Muscle layer of duodenum (tissue), 2 donors: ENCODE results near the gene SMARCA4.
"Not testable (repeated sequence)": the region's sequence is repeated elsewhere in the genome, so short reads cannot be mapped to it uniquely, and the experiment has no call there.

ENCODE experiments used
- H3K27ac ChIP-seq: one replicate; pipeline ENCODE4 v1.7.0; 2013; ENCODE audit warnings: mild to moderate bottlenecking, low read length
- H3K27me3 ChIP-seq: one replicate; pipeline ENCODE4 v1.7.0; 2013; ENCODE audit warnings: low read depth, mild to moderate bottlenecking, control low read depth, low read length
- H3K36me3 ChIP-seq, 2 donors: one replicate each; pipeline ENCODE4 v1.7.0; 2013; ENCODE audit warnings: low read length in 2 of 2, control low read depth in 1 of 2, mild to moderate bottlenecking in 1 of 2; ENCODE audit not compliant: insufficient read depth in 2 of 2, control insufficient read depth in 1 of 2
- H3K4me1 ChIP-seq, 2 donors: one replicate each; pipeline ENCODE4 v1.7.0; 2013; ENCODE audit warnings: low read length in 2 of 2, mild to moderate bottlenecking in 2 of 2, control low read depth in 1 of 2, moderate library complexity in 1 of 2; ENCODE audit not compliant: insufficient read depth in 2 of 2, control insufficient read depth in 1 of 2
- H3K4me3 ChIP-seq, 2 donors: one replicate each; pipeline ENCODE4 v1.7.0; 2013; ENCODE audit warnings: low read length in 2 of 2, low read depth in 1 of 2, mild to moderate bottlenecking in 1 of 2
- H3K9me3 ChIP-seq, 2 donors: one replicate each; pipeline ENCODE4 v1.7.0; 2013; ENCODE audit warnings: low read length in 2 of 2, control low read depth in 1 of 2, mild to moderate bottlenecking in 1 of 2; ENCODE audit not compliant: control insufficient read depth in 1 of 2
- donor health status: healthy.

SMARCA4 gene

GRCh38 chr19:11079999-11080398, 119.2 kb downstream of the SMARCA4 start:
- H3K9me3 ChIP-seq = no peaks in the 10 kb centered on the region
- H3K27me3 ChIP-seq = no peaks in the 10 kb centered on the region
- no peak overlapping the region for H3K4me3 ChIP-seq
- no peak overlapping the region for H3K27ac ChIP-seq
- no peaks in the 10 kb centered on the region for H3K36me3 ChIP-seq
- no peaks in the 10 kb centered on the region for H3K4me1 ChIP-seq

- Histone ChIP-seq H3K4me1 (peaks cover 3 to 8% of the 10 kb centered on the region in 2 donors), H3K36me3 (no peaks in the 10 kb centered on the region), H3K4me3 (peak overlapping the region in 1 of 2 donors; percentile 67), H3K9me3 (no peaks in the 10 kb centered on the region), H3K27me3 (no peaks in the 10 kb centered on the region), H3K27ac (peak overlapping the region; percentile 93)
These were observed 127.2 kb downstream of the SMARCA4 start for GRCh38 chr19:11087870-11088505.

- Histone ChIP-seq H3K27me3 (no peaks in the 10 kb centered on the region), H3K27ac (peak overlapping the region; percentile 93), H3K4me3 (peak overlapping the region; percentile 51 to 67), H3K4me1 (peaks cover 3 to 8% of the 10 kb centered on the region in 2 donors), H3K9me3 (no peaks in the 10 kb centered on the region), H3K36me3 (no peaks in the 10 kb centered on the region)
These were observed 127.8 kb downstream of the SMARCA4 start for GRCh38 chr19:11088506-11089253.

- Histone ChIP-seq H3K27ac (peak within 1 kb of the TSS; percentile 93), H3K4me1 (peaks cover 4 to 8% of the 10 kb centered on the region in 2 donors), H3K9me3 (no peaks in the 10 kb centered on the region), H3K4me3 (peak within 1 kb of the TSS; percentile 51 to 67), H3K27me3 (no peaks in the 10 kb centered on the region), H3K36me3 (no peaks in the 10 kb centered on the region)
These were observed 128.6 kb downstream of the SMARCA4 start, which contains the start of gene LDLR for GRCh38 chr19:11089254-11090013. Gene LDLR, plus strand, starts transcription at chr19:11089463. Its CDS starts 86 bp downstream, at chr19:11089549.

GRCh38 chr19:11090014-11090263, 129.1 kb downstream of the SMARCA4 start:
- Histone ChIP-seq H3K27ac (peak overlapping the region; percentile 93), H3K4me3 (peak overlapping the region; percentile 51 to 67)
- H3K36me3 ChIP-seq, H3K4me1 ChIP-seq, H3K27me3 ChIP-seq, H3K9me3 ChIP-seq: not testable (repeated sequence)

GRCh38 chr19:11090264-11090996, 129.6 kb downstream of the SMARCA4 start:
- Histone ChIP-seq H3K4me1 (peaks cover 8 to 12% of the 10 kb centered on the region in 2 donors), H3K27ac (peak overlapping the region; percentile 99), H3K9me3 (no peaks in the 10 kb centered on the region), H3K27me3 (no peaks in the 10 kb centered on the region), H3K4me3 (peak overlapping the region; percentile 75 to 88), H3K36me3 (no peaks in the 10 kb centered on the region)

- Histone ChIP-seq H3K27me3 (no peaks in the 10 kb centered on the region), H3K4me1 (peaks cover 8 to 12% of the 10 kb centered on the region in 2 donors)
These were observed 130.3 kb downstream of the SMARCA4 start for GRCh38 chr19:11090997-11091702.

GRCh38 chr19:11091703-11092153, 130.9 kb downstream of the SMARCA4 start:
- H3K27ac ChIP-seq = peak overlapping the region; percentile 99
- H3K27me3 ChIP-seq = no peaks in the 10 kb centered on the region
- peaks cover 8 to 15% of the 10 kb centered on the region in 2 donors for H3K4me1 ChIP-seq
- H3K36me3 ChIP-seq = peaks cover 0 to 3% of the 10 kb centered on the region in 2 donors
- H3K9me3 ChIP-seq = no peaks in the 10 kb centered on the region
- peak overlapping the region; percentile 75 to 88 for H3K4me3 ChIP-seq

More at GRCh38 chr19:11090997-11091702, 130.3 kb downstream of the SMARCA4 start:
- Histone ChIP-seq H3K36me3 (no peaks in the 10 kb centered on the region), H3K9me3 (no peaks in the 10 kb centered on the region), H3K27ac (peak overlapping the region; percentile 99), H3K4me3 (peak overlapping the region; percentile 75 to 88)

- Histone ChIP-seq H3K4me1 (peaks cover 8 to 15% of the 10 kb centered on the region in 2 donors), H3K36me3 (peaks cover 0 to 3% of the 10 kb centered on the region in 2 donors), H3K27ac (peak overlapping the region; percentile 99), H3K27me3 (no peaks in the 10 kb centered on the region), H3K4me3 (peak overlapping the region; percentile 24 to 88), H3K9me3 (no peaks in the 10 kb centered on the region)
These were observed 131.3 kb downstream of the SMARCA4 start for GRCh38 chr19:11092181-11092538.

- Histone ChIP-seq H3K27me3 (no peaks in the 10 kb centered on the region), H3K36me3 (peaks cover 0 to 3% of the 10 kb centered on the region in 2 donors), H3K9me3 (peaks cover 0 to 2% of the 10 kb centered on the region in 2 donors), H3K4me3 (no peak overlapping the region), H3K4me1 (peaks cover 5 to 15% of the 10 kb centered on the region in 2 donors), H3K27ac (peak overlapping the region; percentile 99)
These were observed 132.9 kb downstream of the SMARCA4 start for GRCh38 chr19:11093689-11094238.
